Mononuclear cell (primary cell): ENCODE measurements around the gene PTPRS. TPM values are rescaled to one million over a fixed set of nuclear protein-coding genes. Genes with fewer than 3 reads are reported as not detected.
"Not testable (repeated sequence)": the region's sequence is repeated elsewhere in the genome, so short reads cannot be mapped to it uniquely, and the experiment has no call there.

ENCODE experiments used
- H3K27me3 ChIP-seq: 2 replicates; pipeline ENCODE4 v1.6.0; 2011; ENCODE audit warnings: low read length, control low read depth; ENCODE audit not compliant: insufficient read depth
- H3K4me1 ChIP-seq: 2 replicates; pipeline ENCODE4 v1.5.1; 2011; ENCODE audit warnings: mild to moderate bottlenecking, low read length, control low read depth; ENCODE audit not compliant: insufficient read depth
- H3K4me3 ChIP-seq: 2 replicates; pipeline ENCODE4 v1.5.1; 2011; ENCODE audit warnings: mild to moderate bottlenecking, low read length, moderate library complexity
- H3K9me3 ChIP-seq: 2 replicates; pipeline ENCODE4 v1.5.1; 2011; ENCODE audit warnings: low read depth, mild to moderate bottlenecking, control low read depth, low read length
- total RNA-seq: library from RNA; depleted of rRNA; stranded (reverse); fragments of >200 nt; gene quantifications from one replicate; pipeline ENCODE4 v1.2.3, GENCODE V29; 2012

Gene PTPRS
- total RNA-seq, 1 donor, result 5.9 TPM

GRCh38 chr19:5330307-5330720 is 10.3 kb downstream of the PTPRS start:
- H3K4me1 ChIP-seq, result no peaks in the 10 kb centered on the region
- no peak overlapping the region for H3K4me3 ChIP-seq
- no peaks in the 10 kb centered on the region for H3K9me3 ChIP-seq
- peaks cover 3% of the 10 kb centered on the region for H3K27me3 ChIP-seq

GRCh38 chr19:5329141-5329540 is 11.5 kb downstream of the PTPRS start:
- Histone ChIP-seq H3K27me3 (no peaks in the 10 kb centered on the region), H3K9me3 (no peaks in the 10 kb centered on the region), H3K4me1 (no peaks in the 10 kb centered on the region), H3K4me3 (no peak overlapping the region)

GRCh38 chr19:5328407-5328806 is 12.2 kb downstream of the PTPRS start:
- H3K27me3 ChIP-seq, H3K4me3 ChIP-seq, H3K4me1 ChIP-seq, H3K9me3 ChIP-seq: not testable (repeated sequence)

- Histone ChIP-seq H3K9me3 (no peaks in the 10 kb centered on the region), H3K4me3 (no peak overlapping the region), H3K27me3 (no peaks in the 10 kb centered on the region), H3K4me1 (no peaks in the 10 kb centered on the region)
Measured at GRCh38 chr19:5326986-5327623, 13.5 kb downstream of the PTPRS start.

GRCh38 chr19:5326545-5326944 is 14.1 kb downstream of the PTPRS start:
- Histone ChIP-seq H3K27me3 (no peaks in the 10 kb centered on the region), H3K9me3 (no peaks in the 10 kb centered on the region), H3K4me1 (no peaks in the 10 kb centered on the region), H3K4me3 (no peak overlapping the region)

GRCh38 chr19:5324947-5325346 is 15.7 kb downstream of the PTPRS start:
- Histone ChIP-seq H3K4me1 (no peaks in the 10 kb centered on the region), H3K27me3 (no peaks in the 10 kb centered on the region), H3K4me3 (no peak overlapping the region), H3K9me3 (no peaks in the 10 kb centered on the region)

GRCh38 chr19:5323475-5323811 is 17.2 kb downstream of the PTPRS start:
- Histone ChIP-seq H3K4me3 (no peak overlapping the region), H3K27me3 (no peaks in the 10 kb centered on the region), H3K4me1 (no peaks in the 10 kb centered on the region), H3K9me3 (no peaks in the 10 kb centered on the region)

- Histone ChIP-seq H3K4me1 (no peaks in the 10 kb centered on the region), H3K9me3 (no peaks in the 10 kb centered on the region), H3K4me3 (no peak overlapping the region), H3K27me3 (no peaks in the 10 kb centered on the region)
Measured at GRCh38 chr19:5321851-5322681, 18.5 kb downstream of the PTPRS start.

- no peak overlapping the region for H3K4me3 ChIP-seq
- no peaks in the 10 kb centered on the region for H3K27me3 ChIP-seq
- H3K9me3 ChIP-seq, result no peaks in the 10 kb centered on the region
- H3K4me1 ChIP-seq, result no peaks in the 10 kb centered on the region
Measured at GRCh38 chr19:5321066-5321642, 19.5 kb downstream of the PTPRS start.

GRCh38 chr19:5319516-5319915 is 21.1 kb downstream of the PTPRS start:
- no peaks in the 10 kb centered on the region for H3K27me3 ChIP-seq
- no peak overlapping the region for H3K4me3 ChIP-seq
- H3K9me3 ChIP-seq, result no peaks in the 10 kb centered on the region
- H3K4me1 ChIP-seq, result no peaks in the 10 kb centered on the region

GRCh38 chr19:5318306-5318705 is 22.3 kb downstream of the PTPRS start:
- no peaks in the 10 kb centered on the region for H3K9me3 ChIP-seq
- no peak overlapping the region for H3K4me3 ChIP-seq
- no peaks in the 10 kb centered on the region for H3K4me1 ChIP-seq
- H3K27me3 ChIP-seq, result no peaks in the 10 kb centered on the region

- Histone ChIP-seq H3K4me1 (no peaks in the 10 kb centered on the region), H3K9me3 (no peaks in the 10 kb centered on the region), H3K27me3 (no peaks in the 10 kb centered on the region), H3K4me3 (no peak overlapping the region)
Measured at GRCh38 chr19:5317321-5317720, 23.3 kb downstream of the PTPRS start.

- H3K27me3 ChIP-seq, result no peaks in the 10 kb centered on the region
- no peak overlapping the region for H3K4me3 ChIP-seq
- no peaks in the 10 kb centered on the region for H3K9me3 ChIP-seq
- no peaks in the 10 kb centered on the region for H3K4me1 ChIP-seq
Measured at GRCh38 chr19:5316138-5316537, 24.5 kb downstream of the PTPRS start.

- H3K9me3 ChIP-seq, result no peaks in the 10 kb centered on the region
- no peaks in the 10 kb centered on the region for H3K4me1 ChIP-seq
- H3K27me3 ChIP-seq, result no peaks in the 10 kb centered on the region
- no peak overlapping the region for H3K4me3 ChIP-seq
Measured at GRCh38 chr19:5314907-5315298, 25.7 kb downstream of the PTPRS start.

GRCh38 chr19:5314012-5314906 is 26.4 kb downstream of the PTPRS start:
- Histone ChIP-seq H3K9me3 (no peaks in the 10 kb centered on the region), H3K4me1 (no peaks in the 10 kb centered on the region), H3K4me3 (no peak overlapping the region), H3K27me3 (no peaks in the 10 kb centered on the region)
